Measurements from ENCODE around the gene MYLK3. TPM values are rescaled to one million over a fixed set of nuclear protein-coding genes. Genes with fewer than 3 reads are reported as not detected.
A peak's percentile ranks its signal among the peaks of the same experiment; 100 is the strongest.
"Not testable (repeated sequence)": the region's sequence is repeated elsewhere in the genome, so short reads cannot be mapped to it uniquely, and the experiment has no call there.

The MYLK3 gene
- total RNA-seq, 1 experiment from 2014 or later, result 0.32 TPM

- DNase-seq (ENCODE audit: low read depth), result peak; percentile 96
Observed at GRCh38 chr16:46689365-46690280, 58.5 kb downstream of the MYLK3 start, which contains the start of gene ORC6. Gene ORC6 (plus strand): TSS chr16:46689659. CDS start chr16:46689706, 47 bp downstream.

GRCh38 chr16:46688654-46689364 lies 59.3 kb downstream of the MYLK3 start, which contains the start of gene VPS35:
Gene VPS35 (minus strand): TSS chr16:46689178. CDS start chr16:46689133, 45 bp downstream.
- peak; percentile 98 for DNase-seq (ENCODE audit: low read depth)

GRCh38 chr16:46688101-46688653 lies 60.0 kb downstream of the MYLK3 start:
- DNase-seq (ENCODE audit: low read depth), result no peak

GRCh38 chr16:46687486-46687885 lies 60.7 kb downstream of the MYLK3 start:
- DNase-seq (ENCODE audit: low read depth), result no peak

- no peak for DNase-seq (ENCODE audit: low read depth)
Observed at GRCh38 chr16:46686815-46687473, 61.2 kb downstream of the MYLK3 start.

- not testable (repeated sequence) for DNase-seq (ENCODE audit: low read depth)
Observed at GRCh38 chr16:46681867-46682266, 66.3 kb downstream of the MYLK3 start.

- DNase-seq (ENCODE audit: low read depth), result not testable (repeated sequence)
Observed at GRCh38 chr16:46677943-46678342, 70.2 kb downstream of the MYLK3 start.

GRCh38 chr16:46673320-46674013 lies 74.7 kb downstream of the MYLK3 start:
- DNase-seq (ENCODE audit: low read depth), result peak; percentile 61

GRCh38 chr16:46662123-46662522 lies 86.0 kb downstream of the MYLK3 start:
- DNase-seq (ENCODE audit: low read depth), result no peak

GRCh38 chr16:46658925-46659324 lies 89.2 kb downstream of the MYLK3 start:
- no peak for DNase-seq (ENCODE audit: low read depth)

Other genes with a start within 250 kb of the MYLK3 start
- gene SHCBP1, start 127.0 kb downstream of the MYLK3 start, total RNA-seq (2014; rRNA removed; shearing (Covaris generic)), result 32.0 and 62.4 TPM in 2 replicates
- 96.9 and 129 TPM in 2 replicates for gene VPS35, start 59.2 kb downstream of the MYLK3 start, total RNA-seq (2014; rRNA removed; shearing (Covaris generic))
- 44.9 and 60.6 TPM in 2 replicates for gene ORC6, start 58.7 kb downstream of the MYLK3 start, total RNA-seq (2014; rRNA removed; shearing (Covaris generic))
- gene C16orf87, start 82.8 kb upstream of the MYLK3 start, total RNA-seq (2014; rRNA removed; shearing (Covaris generic)), result 19.7 and 21.6 TPM in 2 replicates
- 29.9 and 31.7 TPM in 2 replicates for gene GPT2, start 136.0 kb upstream of the MYLK3 start, total RNA-seq (2014; rRNA removed; shearing (Covaris generic))
- gene DNAJA2, start 225.3 kb upstream of the MYLK3 start, total RNA-seq (2014; rRNA removed; shearing (Covaris generic)), result 70.3 and 93.1 TPM in 2 replicates

Data from M059J (cell line).